Fibroblast of villous mesenchyme (primary cell): ENCODE results near the gene POLH. TPM values are rescaled to one million over a fixed set of nuclear protein-coding genes. Genes with fewer than 3 reads are reported as not detected.

ENCODE experiments used
- DNase-seq: peaks from one replicate; pipeline ENCODE4 v3.0.0-alpha.2; 2010; ENCODE audit warnings: low read depth
- H3K4me3 ChIP-seq: 2 replicates; pipeline ENCODE4 v1.5.1; 2011; ENCODE audit warnings: low read depth, mild to moderate bottlenecking, low read length
- CTCF ChIP-seq: IDR thresholded peaks from 2 replicates; pipeline ENCODE4 v1.5.1; 2012; ENCODE audit warnings: low read depth, mild to moderate bottlenecking, low read length; ENCODE audit not compliant: insufficient read depth
- total RNA-seq: library from RNA; depleted of rRNA; stranded (reverse); fragments of >200 nt; gene quantifications from 2 replicates; pipeline ENCODE4 v1.2.3, GENCODE V29; 2012

The POLH gene
- total RNA-seq, 1 donor = 40.6 TPM

- TF ChIP-seq CTCF = no peak
- DNase-seq = no peak
- H3K4me3 ChIP-seq = no peak overlapping the region
These were observed 38.4 kb downstream of the POLH start for GRCh38 chr6:43614396-43614730.

- no peak for DNase-seq
- no peak overlapping the region for H3K4me3 ChIP-seq
- TF ChIP-seq CTCF = no peak
These were observed 40.9 kb downstream of the POLH start for GRCh38 chr6:43616725-43617472.

GRCh38 chr6:43621078-43621835 lies 45.3 kb downstream of the POLH start:
- no peak for TF ChIP-seq CTCF
- DNase-seq = no peak
- H3K4me3 ChIP-seq = no peak overlapping the region

GRCh38 chr6:43621836-43622180 lies 45.8 kb downstream of the POLH start:
- DNase-seq = no peak
- TF ChIP-seq CTCF = no peak
- no peak overlapping the region for H3K4me3 ChIP-seq

GRCh38 chr6:43622541-43622940 lies 46.6 kb downstream of the POLH start:
- no peak overlapping the region for H3K4me3 ChIP-seq
- TF ChIP-seq CTCF = no peak
- DNase-seq = no peak

GRCh38 chr6:43623880-43624785 lies 48.1 kb downstream of the POLH start:
- TF ChIP-seq CTCF = no peak
- no peak for DNase-seq
- H3K4me3 ChIP-seq = no peak overlapping the region
